IMR-90 (cell line): ENCODE measurements around the gene ACOT7.

Source experiments
- BHLHE40 ChIP-seq: fragments of 150-350 bp; IDR thresholded peaks from 2 replicates; pipeline ENCODE4 v1.6.1; 2016; ENCODE audit warnings: mild to moderate bottlenecking, low read depth, low read length
- FOS ChIP-seq: fragments of 150-350 bp; IDR thresholded peaks from 2 replicates; pipeline ENCODE4 v1.6.1; 2016; ENCODE audit warnings: low read depth, low read length
- MAFK ChIP-seq: IDR thresholded peaks from 2 replicates; pipeline ENCODE4 v1.6.1; 2012; ENCODE audit warnings: low read depth, low read length, improper control_type of control experiment
- POLR2A ChIP-seq: IDR thresholded peaks from 2 replicates; pipeline ENCODE4 v1.6.1; 2012; ENCODE audit warnings: mild to moderate bottlenecking, low read depth, low read length
- RAD21 ChIP-seq: IDR thresholded peaks from 2 replicates; pipeline ENCODE4 v1.6.1; 2012; ENCODE audit warnings: low read length, improper control_type of control experiment
- RCOR1 ChIP-seq: IDR thresholded peaks from 2 replicates; pipeline ENCODE4 v1.6.1; 2012; ENCODE audit warnings: mild to moderate bottlenecking, low read length, improper control_type of control experiment; ENCODE audit not compliant: insufficient replicate concordance
- TF ChIP-seq, protein P1 (sequence below): conservative IDR thresholded peaks from 2 replicates; pipeline ENCODE4 v1.5.1; 2012; ENCODE audit warnings: mild to moderate bottlenecking, low read depth, low read length, improper control_type of control experiment
- TF ChIP-seq, protein P2 (sequence below): fragments of 150-350 bp; IDR thresholded peaks from 2 replicates; pipeline ENCODE4 v1.6.1; 2016; ENCODE audit warnings: low read depth, mild to moderate bottlenecking, low read length, moderate library complexity, borderline replicate concordance

DNA sequence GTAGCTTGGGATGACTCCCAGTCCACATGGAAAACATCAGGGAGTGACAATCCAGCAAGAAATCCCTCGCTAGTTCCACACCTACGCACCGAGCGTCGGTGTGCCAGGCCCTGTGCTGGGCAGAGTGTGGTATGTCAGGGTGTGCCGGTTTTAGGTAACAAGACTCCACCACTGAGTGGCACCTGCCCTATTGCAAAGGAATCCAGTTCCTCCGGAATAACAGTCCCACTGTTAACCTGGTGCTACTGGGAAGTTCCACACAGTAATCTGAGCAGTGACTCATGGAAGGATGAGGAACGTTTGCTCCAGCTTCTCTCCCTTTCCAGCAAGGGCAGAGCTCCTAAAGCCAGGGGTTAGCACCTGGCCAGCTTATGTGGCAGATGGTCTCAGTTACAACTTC, 173.3 kb downstream of the ACOT7 start:
- TF ChIP-seq, protein P1, sequence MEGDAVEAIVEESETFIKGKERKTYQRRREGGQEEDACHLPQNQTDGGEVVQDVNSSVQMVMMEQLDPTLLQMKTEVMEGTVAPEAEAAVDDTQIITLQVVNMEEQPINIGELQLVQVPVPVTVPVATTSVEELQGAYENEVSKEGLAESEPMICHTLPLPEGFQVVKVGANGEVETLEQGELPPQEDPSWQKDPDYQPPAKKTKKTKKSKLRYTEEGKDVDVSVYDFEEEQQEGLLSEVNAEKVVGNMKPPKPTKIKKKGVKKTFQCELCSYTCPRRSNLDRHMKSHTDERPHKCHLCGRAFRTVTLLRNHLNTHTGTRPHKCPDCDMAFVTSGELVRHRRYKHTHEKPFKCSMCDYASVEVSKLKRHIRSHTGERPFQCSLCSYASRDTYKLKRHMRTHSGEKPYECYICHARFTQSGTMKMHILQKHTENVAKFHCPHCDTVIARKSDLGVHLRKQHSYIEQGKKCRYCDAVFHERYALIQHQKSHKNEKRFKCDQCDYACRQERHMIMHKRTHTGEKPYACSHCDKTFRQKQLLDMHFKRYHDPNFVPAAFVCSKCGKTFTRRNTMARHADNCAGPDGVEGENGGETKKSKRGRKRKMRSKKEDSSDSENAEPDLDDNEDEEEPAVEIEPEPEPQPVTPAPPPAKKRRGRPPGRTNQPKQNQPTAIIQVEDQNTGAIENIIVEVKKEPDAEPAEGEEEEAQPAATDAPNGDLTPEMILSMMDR: no peak
- no peak for TF ChIP-seq BHLHE40
- no peak for TF ChIP-seq POLR2A
- TF ChIP-seq, protein P2, sequence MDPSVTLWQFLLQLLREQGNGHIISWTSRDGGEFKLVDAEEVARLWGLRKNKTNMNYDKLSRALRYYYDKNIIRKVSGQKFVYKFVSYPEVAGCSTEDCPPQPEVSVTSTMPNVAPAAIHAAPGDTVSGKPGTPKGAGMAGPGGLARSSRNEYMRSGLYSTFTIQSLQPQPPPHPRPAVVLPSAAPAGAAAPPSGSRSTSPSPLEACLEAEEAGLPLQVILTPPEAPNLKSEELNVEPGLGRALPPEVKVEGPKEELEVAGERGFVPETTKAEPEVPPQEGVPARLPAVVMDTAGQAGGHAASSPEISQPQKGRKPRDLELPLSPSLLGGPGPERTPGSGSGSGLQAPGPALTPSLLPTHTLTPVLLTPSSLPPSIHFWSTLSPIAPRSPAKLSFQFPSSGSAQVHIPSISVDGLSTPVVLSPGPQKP: no peak
- TF ChIP-seq FOS: no peak
- TF ChIP-seq RAD21: no peak
- TF ChIP-seq RCOR1: no peak
- no peak for TF ChIP-seq MAFK
